ENCODE measurements around the gene HCAR2. TPM values are rescaled to one million over a fixed set of nuclear protein-coding genes. Genes with fewer than 3 reads are reported as not detected.
"Not testable (repeated sequence)": the region's sequence is repeated elsewhere in the genome, so short reads cannot be mapped to it uniquely, and the experiment has no call there.

Gene HCAR2
- polyA plus RNA-seq, 1 donor = 0.67 TPM

DNA sequence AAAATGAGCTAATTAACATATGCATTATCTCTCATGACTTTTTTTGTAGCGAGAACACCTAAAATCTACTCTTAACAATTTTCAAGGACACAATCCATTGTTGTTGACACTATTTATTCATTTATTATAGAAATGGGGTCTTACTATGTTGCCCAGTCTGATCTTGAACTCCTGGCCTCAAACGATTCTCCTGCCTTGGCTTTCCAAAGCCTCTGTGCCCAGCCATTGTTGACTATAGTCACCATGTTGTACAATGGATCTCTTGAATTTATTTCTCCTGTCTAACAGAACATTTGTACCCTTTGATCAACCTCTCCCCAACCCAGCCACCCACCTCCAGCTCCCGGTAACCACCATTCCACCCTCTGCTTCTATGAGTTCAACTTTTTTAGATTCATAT lies 41.2 kb downstream of the HCAR2 start:
- no peak for DNase-seq

GRCh38 chr12:122661246-122661645 lies 41.9 kb downstream of the HCAR2 start:
- no peak for DNase-seq

DNA sequence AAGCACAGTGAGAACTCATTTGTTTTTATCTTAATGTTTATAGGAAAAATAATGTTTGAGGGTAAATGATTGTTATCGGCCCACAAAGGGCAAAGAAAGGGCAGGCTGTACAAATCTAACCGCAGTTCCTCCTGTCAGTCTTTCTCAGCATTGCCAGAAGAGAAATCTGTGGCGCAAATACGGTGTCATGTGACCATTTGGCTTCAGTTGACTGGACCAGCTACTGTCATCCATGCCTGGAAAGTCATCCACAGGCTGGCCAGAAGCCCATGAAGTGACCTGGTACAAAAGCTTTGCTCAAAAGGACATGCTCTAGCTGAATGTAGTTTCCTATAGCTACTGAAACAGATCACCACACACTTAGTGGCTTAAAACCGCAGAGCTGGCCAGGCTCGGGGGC lies 43.6 kb downstream of the HCAR2 start:
- no peak for DNase-seq

GRCh38 chr12:122656298-122656697 lies 46.9 kb downstream of the HCAR2 start:
- DNase-seq = no peak

DNA sequence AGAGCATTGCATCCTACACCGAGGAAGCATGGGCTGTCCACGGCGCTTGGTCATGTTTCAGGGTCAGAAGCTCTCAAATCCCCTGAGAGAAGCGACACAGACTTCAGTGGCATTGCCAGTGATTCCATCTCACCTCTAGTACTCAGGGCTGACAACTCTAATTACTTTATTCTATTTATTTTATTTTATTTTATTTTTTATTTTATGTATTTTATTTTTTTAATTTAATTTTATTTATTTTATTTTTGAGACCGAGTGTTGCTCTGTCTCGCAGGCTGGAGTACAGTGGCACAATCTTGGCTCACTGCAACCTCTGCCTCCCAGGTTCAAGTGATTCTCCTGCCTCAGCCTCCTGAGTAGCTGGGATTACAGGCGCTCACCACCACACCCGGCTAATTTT lies 49.9 kb downstream of the HCAR2 start:
- not testable (repeated sequence) for DNase-seq

DNA sequence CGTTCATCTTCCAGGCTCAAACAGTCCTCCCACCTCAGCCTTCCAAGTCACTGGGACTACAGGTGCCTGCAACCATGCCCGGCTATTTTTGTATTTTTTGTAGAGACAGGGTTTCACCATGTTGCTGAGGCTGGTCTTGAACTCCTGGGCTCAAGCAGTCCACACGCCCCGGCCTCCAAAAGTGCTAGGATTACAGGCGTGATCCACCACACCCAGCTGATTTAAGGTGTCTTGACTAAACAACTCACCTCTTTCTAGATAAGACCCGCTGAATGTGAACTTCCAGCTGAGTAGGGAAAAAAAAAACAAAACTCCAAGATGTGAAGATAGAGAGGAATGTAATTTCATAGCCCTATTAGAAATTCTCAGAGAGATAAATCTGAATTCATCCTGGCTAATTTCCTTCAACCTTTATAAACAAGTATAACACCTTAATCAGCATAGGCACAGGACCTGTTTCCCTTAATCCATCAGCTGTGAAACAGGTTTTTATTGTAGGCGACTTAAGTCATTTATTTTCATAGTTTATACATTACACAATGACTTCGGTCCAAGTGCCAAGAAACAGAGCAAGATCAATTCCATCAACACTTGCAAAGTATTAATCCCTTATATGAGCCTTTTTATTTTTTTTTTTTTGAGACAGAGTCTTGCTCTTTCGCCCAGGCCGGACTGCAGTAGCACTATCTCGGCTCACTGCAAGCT lies 51.5 kb downstream of the HCAR2 start:
- no peak for DNase-seq

Other genes with a start within 250 kb of the HCAR2 start
- 24.4 TPM for gene ZCCHC8, start 202.4 kb downstream of the HCAR2 start, polyA plus RNA-seq (ENCODE audit: insufficient read length)
- gene RSRC2, start 176.4 kb downstream of the HCAR2 start, polyA plus RNA-seq (ENCODE audit: insufficient read length) = 101 TPM
- gene KNTC1, start 176.1 kb downstream of the HCAR2 start, polyA plus RNA-seq (ENCODE audit: insufficient read length) = 20.7 TPM
- gene HCAR3, start 13.5 kb upstream of the HCAR2 start, polyA plus RNA-seq (ENCODE audit: insufficient read length) = 0.28 TPM
- 0.32 TPM for gene HCAR1, start 27.5 kb upstream of the HCAR2 start, polyA plus RNA-seq (ENCODE audit: insufficient read length)
- 65.1 TPM for gene DENR, start 49.5 kb upstream of the HCAR2 start, polyA plus RNA-seq (ENCODE audit: insufficient read length)
- 0.80 TPM for gene CCDC62, start 71.2 kb upstream of the HCAR2 start, polyA plus RNA-seq (ENCODE audit: insufficient read length)
- 8.7 TPM for gene HIP1R, start 132.1 kb upstream of the HCAR2 start, polyA plus RNA-seq (ENCODE audit: insufficient read length)
- 23.0 TPM for gene VPS37B, start 192.8 kb upstream of the HCAR2 start, polyA plus RNA-seq (ENCODE audit: insufficient read length)